NB4 (cell line): Measurements from ENCODE around the gene OSBPL7.

Source experiments
- CTCF ChIP-seq: IDR thresholded peaks from one replicate; pipeline ENCODE4 v1.5.1; 2012; ENCODE audit warnings: low read depth, low read length
- MAX ChIP-seq: IDR thresholded peaks from 2 replicates; pipeline ENCODE4 v1.6.1; 2011; ENCODE audit warnings: low read depth, low read length
- MYC ChIP-seq: IDR thresholded peaks from 2 replicates; pipeline ENCODE4 v1.6.1; 2011; ENCODE audit warnings: low read depth, low read length
- POLR2A ChIP-seq: IDR thresholded peaks from 2 replicates; pipeline ENCODE4 v1.6.1; 2011; ENCODE audit warnings: mild to moderate bottlenecking; ENCODE audit not compliant: insufficient read length; ENCODE audit errors: extremely low read depth

GRCh38 chr17:47813512-47814031 is 8.0 kb downstream of the OSBPL7 start:
- no peak for TF ChIP-seq POLR2A
- no peak for TF ChIP-seq CTCF
- TF ChIP-seq MAX: no peak
- no peak for TF ChIP-seq MYC
